ENCODE results near the gene SDHAF2.

The SDHAF2 gene

DNA sequence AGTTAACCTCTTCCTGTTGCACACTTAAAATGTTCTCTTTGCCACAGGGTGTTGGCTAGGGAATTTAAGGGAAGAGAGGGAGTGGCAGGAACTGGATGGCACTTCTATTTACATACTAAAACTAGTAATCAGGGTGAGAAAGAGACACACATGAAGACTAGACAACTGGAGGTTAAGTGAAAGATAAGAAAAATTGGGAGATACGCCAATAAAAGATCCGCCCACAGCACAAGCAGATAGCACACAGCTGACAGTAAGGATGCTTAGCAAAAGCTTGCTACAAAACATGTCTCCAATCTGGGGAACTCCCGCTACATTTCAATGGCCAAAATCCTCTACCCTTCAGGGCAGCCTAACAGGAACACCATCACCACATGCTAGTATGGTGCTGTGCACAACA is 13.0 kb upstream of the SDHAF2 start:
- Mint-ChIP-seq H3K9me3 (no peaks in the 10 kb centered on the region), H3K27ac (peak overlapping the region; percentile 57), H3K27me3 (ENCODE audit: low read depth, poor library complexity) (no peaks in the 10 kb centered on the region), H3K4me3 (no peak overlapping the region), H3K36me3 (ENCODE audit: low read depth) (peaks cover 87% of the 10 kb centered on the region), H3K4me1 (peaks cover 13% of the 10 kb centered on the region)
- DNase-seq, result no peak
- TF ChIP-seq, protein P1, sequence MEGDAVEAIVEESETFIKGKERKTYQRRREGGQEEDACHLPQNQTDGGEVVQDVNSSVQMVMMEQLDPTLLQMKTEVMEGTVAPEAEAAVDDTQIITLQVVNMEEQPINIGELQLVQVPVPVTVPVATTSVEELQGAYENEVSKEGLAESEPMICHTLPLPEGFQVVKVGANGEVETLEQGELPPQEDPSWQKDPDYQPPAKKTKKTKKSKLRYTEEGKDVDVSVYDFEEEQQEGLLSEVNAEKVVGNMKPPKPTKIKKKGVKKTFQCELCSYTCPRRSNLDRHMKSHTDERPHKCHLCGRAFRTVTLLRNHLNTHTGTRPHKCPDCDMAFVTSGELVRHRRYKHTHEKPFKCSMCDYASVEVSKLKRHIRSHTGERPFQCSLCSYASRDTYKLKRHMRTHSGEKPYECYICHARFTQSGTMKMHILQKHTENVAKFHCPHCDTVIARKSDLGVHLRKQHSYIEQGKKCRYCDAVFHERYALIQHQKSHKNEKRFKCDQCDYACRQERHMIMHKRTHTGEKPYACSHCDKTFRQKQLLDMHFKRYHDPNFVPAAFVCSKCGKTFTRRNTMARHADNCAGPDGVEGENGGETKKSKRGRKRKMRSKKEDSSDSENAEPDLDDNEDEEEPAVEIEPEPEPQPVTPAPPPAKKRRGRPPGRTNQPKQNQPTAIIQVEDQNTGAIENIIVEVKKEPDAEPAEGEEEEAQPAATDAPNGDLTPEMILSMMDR (IDR thresholded peaks at IDR 0.05), result no peak

DNA sequence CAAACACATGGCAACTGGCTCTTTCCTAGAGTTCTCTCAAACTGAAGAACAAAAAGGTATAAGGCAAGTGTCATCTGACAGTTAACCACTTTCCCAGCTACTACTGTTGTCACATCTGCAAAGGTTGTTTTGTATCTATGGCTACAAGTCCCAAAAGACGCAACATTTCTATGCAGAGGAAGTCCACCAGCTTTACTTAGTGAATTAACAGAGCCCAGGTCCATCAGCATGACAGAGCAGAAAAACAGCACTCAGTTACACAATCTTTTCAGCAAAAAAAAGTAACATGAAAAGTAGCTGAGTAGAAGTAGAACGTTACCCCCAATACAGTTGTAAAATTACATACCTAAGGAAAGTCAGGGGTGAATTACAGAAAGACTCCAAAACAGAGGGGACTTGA is 12.3 kb upstream of the SDHAF2 start:
- H3K27ac Mint-ChIP-seq, result no peak overlapping the region
- peaks cover 90% of the 10 kb centered on the region for H3K36me3 Mint-ChIP-seq (ENCODE audit: low read depth)
- H3K4me1 Mint-ChIP-seq, result peaks cover 13% of the 10 kb centered on the region
- TF ChIP-seq, protein P1 (IDR thresholded peaks at IDR 0.05), result no peak
- H3K4me3 Mint-ChIP-seq, result no peak overlapping the region
- H3K27me3 Mint-ChIP-seq (ENCODE audit: low read depth, poor library complexity), result no peaks in the 10 kb centered on the region
- no peak for DNase-seq
- H3K9me3 Mint-ChIP-seq, result no peaks in the 10 kb centered on the region

DNA sequence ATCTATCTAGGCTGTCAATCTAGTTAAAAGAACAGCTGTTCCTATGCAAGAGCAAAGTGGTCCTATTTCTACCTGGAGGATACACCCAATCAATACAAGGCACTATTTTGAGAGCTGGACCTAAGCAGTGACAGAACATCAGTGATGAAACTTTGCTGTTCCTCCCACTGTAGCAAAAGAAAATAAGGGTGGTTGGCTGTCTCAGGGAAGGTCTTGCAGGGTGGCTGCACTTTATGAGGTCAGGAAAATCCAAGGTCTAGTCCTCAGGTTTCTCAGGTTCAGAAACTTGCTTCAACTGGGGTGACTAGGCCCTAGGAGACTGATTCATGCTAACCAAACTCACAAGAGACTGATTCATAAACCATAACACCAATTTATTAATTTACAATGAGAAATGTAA is 11.8 kb upstream of the SDHAF2 start:
- no peaks in the 10 kb centered on the region for H3K27me3 Mint-ChIP-seq (ENCODE audit: low read depth, poor library complexity)
- DNase-seq, result no peak
- peaks cover 13% of the 10 kb centered on the region for H3K4me1 Mint-ChIP-seq
- H3K9me3 Mint-ChIP-seq, result no peaks in the 10 kb centered on the region
- H3K27ac Mint-ChIP-seq, result no peak overlapping the region
- H3K36me3 Mint-ChIP-seq (ENCODE audit: low read depth), result peaks cover 87% of the 10 kb centered on the region
- H3K4me3 Mint-ChIP-seq, result no peak overlapping the region
- TF ChIP-seq, protein P1 (IDR thresholded peaks at IDR 0.05), result no peak

DNA sequence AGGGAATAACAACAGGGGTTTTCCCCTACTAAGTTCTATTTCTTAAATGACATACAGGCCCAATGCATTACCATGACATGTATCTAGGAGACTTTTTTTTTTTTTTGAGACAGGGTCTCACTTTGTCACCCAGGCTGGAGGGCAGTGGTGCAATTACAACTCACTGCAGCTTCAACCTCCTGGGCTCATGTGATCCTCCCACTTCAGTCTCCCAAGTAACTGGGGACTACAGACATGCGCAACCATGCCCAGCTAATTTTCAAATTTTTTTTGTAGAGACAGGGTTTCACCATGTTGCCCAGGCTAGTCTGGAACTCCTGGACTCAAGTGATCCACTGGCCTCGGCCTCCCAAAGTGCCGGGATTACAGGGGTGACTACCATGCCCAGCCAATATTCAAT is 7.7 kb upstream of the SDHAF2 start:
- Mint-ChIP-seq H3K27me3 (ENCODE audit: low read depth, poor library complexity) (no peaks in the 10 kb centered on the region), H3K27ac (peak overlapping the region; percentile 66), H3K4me1 (peaks cover 22% of the 10 kb centered on the region), H3K36me3 (ENCODE audit: low read depth) (peaks cover 83% of the 10 kb centered on the region), H3K9me3 (no peaks in the 10 kb centered on the region), H3K4me3 (no peak overlapping the region)
- TF ChIP-seq, protein P1 (IDR thresholded peaks at IDR 0.05), result no peak
- DNase-seq, result no peak

DNA sequence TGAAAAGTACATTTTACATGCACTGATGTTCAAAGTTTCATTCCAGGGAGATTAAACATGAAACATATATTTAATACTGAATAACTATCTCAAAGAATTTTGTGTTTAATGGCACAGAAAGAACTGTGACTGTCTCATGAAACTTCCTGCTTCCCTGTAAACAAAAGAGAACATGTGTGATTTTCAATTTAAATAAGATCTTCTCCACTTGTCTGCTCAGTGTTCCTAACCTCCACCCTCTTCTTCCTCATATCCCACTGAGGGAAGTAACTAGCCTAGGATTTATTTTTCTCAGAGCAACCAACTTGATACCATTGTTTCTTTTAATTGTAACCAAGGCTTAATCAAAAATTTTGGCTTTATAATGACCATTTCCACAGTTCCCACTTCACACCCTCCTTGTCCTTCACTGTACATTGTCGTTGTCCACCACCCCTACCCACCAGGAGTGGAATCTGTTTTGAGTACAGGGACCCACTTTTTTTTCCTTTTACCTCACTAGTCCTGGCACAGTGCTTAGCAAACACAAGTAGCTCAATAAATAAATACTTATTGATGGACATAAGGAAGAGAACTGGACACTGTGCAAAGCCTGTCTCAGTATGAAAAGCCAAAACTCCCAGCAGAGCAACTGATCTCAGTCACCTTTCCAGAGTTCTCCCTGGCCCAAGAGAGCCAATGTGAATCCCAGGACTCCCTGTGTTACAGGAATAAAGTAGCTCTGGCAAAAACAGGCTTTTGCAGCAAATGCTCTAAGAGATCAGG is 4.4 kb upstream of the SDHAF2 start:
- peak overlapping the region; percentile 86 for H3K27ac Mint-ChIP-seq

More for the DNA sequence above, 4.4 kb upstream of the SDHAF2 start:
- H3K4me3 Mint-ChIP-seq, result no peak overlapping the region
- peaks cover 30% of the 10 kb centered on the region for H3K4me1 Mint-ChIP-seq
- no peaks in the 10 kb centered on the region for H3K27me3 Mint-ChIP-seq (ENCODE audit: low read depth, poor library complexity)
- H3K36me3 Mint-ChIP-seq (ENCODE audit: low read depth), result peaks cover 69% of the 10 kb centered on the region
- DNase-seq, result no peak
- TF ChIP-seq, protein P1 (IDR thresholded peaks at IDR 0.05), result no peak
- H3K9me3 Mint-ChIP-seq, result no peaks in the 10 kb centered on the region

Measured in nephron progenitor cell (in vitro differentiated cells).